ENCODE data around the gene UBE4B.

DNA sequence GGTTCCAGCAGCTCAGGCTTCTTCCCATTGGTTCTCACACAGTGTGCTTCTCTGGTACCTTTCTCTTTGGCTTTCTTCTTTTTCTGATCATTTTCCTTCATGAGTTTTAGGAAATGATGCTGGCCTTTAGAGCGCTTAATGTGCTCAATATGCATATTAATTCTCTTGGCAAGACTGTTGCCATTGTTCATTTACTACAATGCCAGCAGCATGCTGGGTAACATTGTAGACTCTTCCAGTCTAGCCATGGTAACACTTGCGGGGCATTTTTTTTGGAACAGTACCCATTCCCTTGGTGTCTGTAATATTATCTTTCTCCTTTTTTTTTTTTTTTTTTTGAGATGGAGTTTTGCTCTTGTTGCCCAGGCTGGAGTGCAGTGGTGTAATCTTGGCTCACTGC, 21.7 kb downstream of the UBE4B start:
- TF ChIP-seq DPF2 (IDR thresholded peaks at IDR 0.05), result no peak
- TF ChIP-seq, protein P1, sequence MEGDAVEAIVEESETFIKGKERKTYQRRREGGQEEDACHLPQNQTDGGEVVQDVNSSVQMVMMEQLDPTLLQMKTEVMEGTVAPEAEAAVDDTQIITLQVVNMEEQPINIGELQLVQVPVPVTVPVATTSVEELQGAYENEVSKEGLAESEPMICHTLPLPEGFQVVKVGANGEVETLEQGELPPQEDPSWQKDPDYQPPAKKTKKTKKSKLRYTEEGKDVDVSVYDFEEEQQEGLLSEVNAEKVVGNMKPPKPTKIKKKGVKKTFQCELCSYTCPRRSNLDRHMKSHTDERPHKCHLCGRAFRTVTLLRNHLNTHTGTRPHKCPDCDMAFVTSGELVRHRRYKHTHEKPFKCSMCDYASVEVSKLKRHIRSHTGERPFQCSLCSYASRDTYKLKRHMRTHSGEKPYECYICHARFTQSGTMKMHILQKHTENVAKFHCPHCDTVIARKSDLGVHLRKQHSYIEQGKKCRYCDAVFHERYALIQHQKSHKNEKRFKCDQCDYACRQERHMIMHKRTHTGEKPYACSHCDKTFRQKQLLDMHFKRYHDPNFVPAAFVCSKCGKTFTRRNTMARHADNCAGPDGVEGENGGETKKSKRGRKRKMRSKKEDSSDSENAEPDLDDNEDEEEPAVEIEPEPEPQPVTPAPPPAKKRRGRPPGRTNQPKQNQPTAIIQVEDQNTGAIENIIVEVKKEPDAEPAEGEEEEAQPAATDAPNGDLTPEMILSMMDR (IDR thresholded peaks at IDR 0.05 in 2 of 3, conservative IDR thresholded peaks at IDR 0.05 in 1 of 3; ENCODE audit: control insufficient read depth in 2 of 3, extremely low read depth in 1 of 3, insufficient read depth in 1 of 3, low read depth in 3 of 3, low read length in 3 of 3), result no peak
- no peak for TF ChIP-seq MEF2A (IDR thresholded peaks at IDR 0.05; ENCODE audit: insufficient read depth, low read depth, low read length)
- TF ChIP-seq HDAC6 (IDR thresholded peaks at IDR 0.05; ENCODE audit: unreplicated experiment), result no peak
- TF ChIP-seq POLR2AphosphoS5 (IDR thresholded peaks at IDR 0.05; ENCODE audit: low read length), result no peak
- no peak for TF ChIP-seq SUPT20H (IDR thresholded peaks at IDR 0.05; ENCODE audit: borderline replicate concordance, control insufficient read depth, low read depth, low read length)
- no peak for TF ChIP-seq GABPA (IDR thresholded peaks at IDR 0.05; ENCODE audit: low read depth)
- TF ChIP-seq NR2C1 (IDR thresholded peaks at IDR 0.05), result no peak
- no peak for TF ChIP-seq TAF1 (IDR thresholded peaks at IDR 0.05; ENCODE audit: borderline replicate concordance, low read depth, low read length)
